ENCODE measurements around the gene SERPIND1.
"Not testable (repeated sequence)": the region's sequence is repeated elsewhere in the genome, so short reads cannot be mapped to it uniquely, and the experiment has no call there.

- TF ChIP-seq CTCF (IDR thresholded peaks at IDR 0.05; ENCODE audit: low read depth, low read length, poor library complexity, severe bottlenecking); EZH2phosphoT487 (IDR thresholded peaks at IDR 0.05; ENCODE audit: borderline replicate concordance, low read length): not testable (repeated sequence)
These were observed 4.5 kb upstream of the SERPIND1 start for GRCh38 chr22:20769496-20769826.

All from DOHH2 (cell line).